ENCODE results near the gene ANO7. TPM values are rescaled to one million over a fixed set of nuclear protein-coding genes. Genes with fewer than 3 reads are reported as not detected.

ANO7 gene
- total RNA-seq, 1 experiment from 2014 or later: 4.1 TPM

- DNase-seq: no peak
- H3K4me3 Mint-ChIP-seq (ENCODE audit: unreplicated experiment): no peak overlapping the region
- ChIA-PET CTCF (no interaction called here), POLR2A (no interaction called here)
- H3K27ac Mint-ChIP-seq (ENCODE audit: unreplicated experiment): no peak overlapping the region
- Histone ChIP-seq H3K9me3 (no peaks in the 10 kb centered on the region), H3K4me1 (0 out of 2 replicates have a peak, but pooled peaks cover 3% of the 10 kb centered on the region), H3K4me3 (ENCODE audit: low read depth, low read length) (no peak overlapping the region), H3K27me3 (replicated peaks; ENCODE audit: control insufficient read depth, insufficient read depth, low read length) (no peaks in the 10 kb centered on the region), H3K36me3 (ENCODE audit: control insufficient read depth, insufficient read depth, low read length) (no peaks in the 10 kb centered on the region)
- intact Hi-C loops (cut with micrococcal nuclease; ENCODE audit: unreplicated experiment): no loop called here
- H3K4me1 Mint-ChIP-seq (ENCODE audit: low read depth, unreplicated experiment): peaks cover 7% of the 10 kb centered on the region
- no peak for TF ChIP-seq CTCF (IDR thresholded peaks at IDR 0.05; ENCODE audit: insufficient read depth in 1 of 2, low read depth in 1 of 2, low read length in 1 of 2, severe bottlenecking in 1 of 2, unreplicated experiment in 1 of 2)
- H3K27me3 Mint-ChIP-seq (ENCODE audit: insufficient read depth, unreplicated experiment): no peaks in the 10 kb centered on the region
- no TSS peak for BruUV-seq (replicated peaks)
- peaks cover 7% of the 10 kb centered on the region for H3K36me3 Mint-ChIP-seq (ENCODE audit: insufficient read depth, unreplicated experiment)
- no peaks in the 10 kb centered on the region for H3K9me3 Mint-ChIP-seq (ENCODE audit: unreplicated experiment)
Observed at GRCh38 chr2:241154915-241155314, 33.6 kb upstream of the ANO7 start.

- POLR2A ChIA-PET: no interaction called here
- no peaks in the 10 kb centered on the region for H3K27me3 Mint-ChIP-seq (ENCODE audit: insufficient read depth, unreplicated experiment)
- BruUV-seq (replicated peaks): no TSS peak
- Histone ChIP-seq H3K36me3 (ENCODE audit: control insufficient read depth, insufficient read depth, low read length) (no peaks in the 10 kb centered on the region), H3K9me3 (no peaks in the 10 kb centered on the region), H3K4me1 (0 out of 2 replicates have a peak, but pooled peaks cover 3% of the 10 kb centered on the region), H3K4me3 (ENCODE audit: low read depth, low read length) (no peak overlapping the region), H3K27me3 (replicated peaks; ENCODE audit: control insufficient read depth, insufficient read depth, low read length) (no peaks in the 10 kb centered on the region)
- H3K9me3 Mint-ChIP-seq (ENCODE audit: unreplicated experiment): no peaks in the 10 kb centered on the region
- CTCF ChIA-PET: no interaction called here
- no peak for TF ChIP-seq CTCF (IDR thresholded peaks at IDR 0.05; ENCODE audit: insufficient read depth in 1 of 2, low read depth in 1 of 2, low read length in 1 of 2, severe bottlenecking in 1 of 2, unreplicated experiment in 1 of 2)
- peaks cover 7% of the 10 kb centered on the region for H3K4me1 Mint-ChIP-seq (ENCODE audit: low read depth, unreplicated experiment)
- no peak overlapping the region for H3K27ac Mint-ChIP-seq (ENCODE audit: unreplicated experiment)
- DNase-seq: no peak
- intact Hi-C loops (cut with micrococcal nuclease; ENCODE audit: unreplicated experiment): no loop called here
- no peaks in the 10 kb centered on the region for H3K36me3 Mint-ChIP-seq (ENCODE audit: insufficient read depth, unreplicated experiment)
- no peak overlapping the region for H3K4me3 Mint-ChIP-seq (ENCODE audit: unreplicated experiment)
Observed at GRCh38 chr2:241155936-241156335, 32.5 kb upstream of the ANO7 start.

GRCh38 chr2:241156971-241157441 is 31.5 kb upstream of the ANO7 start:
- Histone ChIP-seq H3K36me3 (ENCODE audit: control insufficient read depth, insufficient read depth, low read length) (no peaks in the 10 kb centered on the region), H3K27me3 (replicated peaks; ENCODE audit: control insufficient read depth, insufficient read depth, low read length) (no peaks in the 10 kb centered on the region), H3K4me1 (no peaks in the 10 kb centered on the region), H3K9me3 (no peaks in the 10 kb centered on the region), H3K4me3 (ENCODE audit: low read depth, low read length) (no peak overlapping the region)
- H3K9me3 Mint-ChIP-seq (ENCODE audit: unreplicated experiment): no peaks in the 10 kb centered on the region
- no peak for DNase-seq
- H3K4me1 Mint-ChIP-seq (ENCODE audit: low read depth, unreplicated experiment): no peaks in the 10 kb centered on the region
- BruUV-seq (replicated peaks): no TSS peak
- ChIA-PET CTCF (no interaction called here), POLR2A (no interaction called here)
- TF ChIP-seq CTCF (IDR thresholded peaks at IDR 0.05; ENCODE audit: insufficient read depth in 1 of 2, low read depth in 1 of 2, low read length in 1 of 2, severe bottlenecking in 1 of 2, unreplicated experiment in 1 of 2): no peak
- no peaks in the 10 kb centered on the region for H3K27me3 Mint-ChIP-seq (ENCODE audit: insufficient read depth, unreplicated experiment)
- no peaks in the 10 kb centered on the region for H3K36me3 Mint-ChIP-seq (ENCODE audit: insufficient read depth, unreplicated experiment)
- intact Hi-C loops (cut with micrococcal nuclease; ENCODE audit: unreplicated experiment): no loop called here
- H3K27ac Mint-ChIP-seq (ENCODE audit: unreplicated experiment): no peak overlapping the region
- no peak overlapping the region for H3K4me3 Mint-ChIP-seq (ENCODE audit: unreplicated experiment)

All from Caco-2 (cell line).